ENCODE measurements around the gene DPPA4. TPM values are rescaled to one million over a fixed set of nuclear protein-coding genes. Genes with fewer than 3 reads are reported as not detected.

Gene DPPA4
- total RNA-seq, 1 donor from 2014 or later: not detected

DNA sequence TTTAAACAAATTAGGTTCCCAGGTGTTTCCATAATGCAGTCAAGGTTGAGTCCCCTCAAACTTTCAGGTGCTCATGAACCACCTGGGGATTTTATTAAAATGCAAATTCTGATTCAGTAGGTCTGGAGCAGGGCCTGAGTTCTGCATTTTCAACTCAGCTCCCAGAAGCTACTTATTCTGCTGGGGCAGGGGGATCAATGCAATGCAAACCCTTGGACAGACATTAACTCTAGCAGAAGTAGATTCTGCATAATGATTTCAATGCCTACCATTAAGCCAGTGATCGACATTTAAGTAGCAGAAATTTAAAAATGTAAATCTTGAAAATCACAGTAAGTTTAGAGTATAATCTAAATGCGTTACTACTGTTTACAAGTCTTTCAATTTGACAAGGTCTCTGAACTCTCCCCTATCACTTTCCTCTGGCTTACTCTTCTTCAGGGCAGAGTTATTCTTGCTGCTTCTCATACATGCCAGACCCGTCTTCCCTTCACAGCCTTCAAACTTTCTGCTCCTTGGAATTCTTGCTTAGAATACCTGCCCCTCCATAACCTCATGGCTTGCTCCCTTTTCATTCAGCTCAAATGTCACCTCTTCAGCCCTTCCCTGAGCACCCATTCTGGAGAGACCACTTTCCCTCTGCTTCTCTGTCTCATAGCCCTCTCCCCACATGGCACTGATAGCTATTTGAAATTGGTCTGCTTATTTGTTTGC, 19.3 kb upstream of the DPPA4 start:
- no peak for DNase-seq (ENCODE audit: low read depth)
- Histone ChIP-seq H3K27me3 (ENCODE audit: control insufficient read depth, insufficient read depth, low read length) (no peaks in the 10 kb centered on the region), H3K36me3 (ENCODE audit: control insufficient read depth, insufficient read depth, low read length) (no peaks in the 10 kb centered on the region), H3K4me3 (ENCODE audit: low read depth, low read length) (no peak overlapping the region)
- TF ChIP-seq, protein P1, sequence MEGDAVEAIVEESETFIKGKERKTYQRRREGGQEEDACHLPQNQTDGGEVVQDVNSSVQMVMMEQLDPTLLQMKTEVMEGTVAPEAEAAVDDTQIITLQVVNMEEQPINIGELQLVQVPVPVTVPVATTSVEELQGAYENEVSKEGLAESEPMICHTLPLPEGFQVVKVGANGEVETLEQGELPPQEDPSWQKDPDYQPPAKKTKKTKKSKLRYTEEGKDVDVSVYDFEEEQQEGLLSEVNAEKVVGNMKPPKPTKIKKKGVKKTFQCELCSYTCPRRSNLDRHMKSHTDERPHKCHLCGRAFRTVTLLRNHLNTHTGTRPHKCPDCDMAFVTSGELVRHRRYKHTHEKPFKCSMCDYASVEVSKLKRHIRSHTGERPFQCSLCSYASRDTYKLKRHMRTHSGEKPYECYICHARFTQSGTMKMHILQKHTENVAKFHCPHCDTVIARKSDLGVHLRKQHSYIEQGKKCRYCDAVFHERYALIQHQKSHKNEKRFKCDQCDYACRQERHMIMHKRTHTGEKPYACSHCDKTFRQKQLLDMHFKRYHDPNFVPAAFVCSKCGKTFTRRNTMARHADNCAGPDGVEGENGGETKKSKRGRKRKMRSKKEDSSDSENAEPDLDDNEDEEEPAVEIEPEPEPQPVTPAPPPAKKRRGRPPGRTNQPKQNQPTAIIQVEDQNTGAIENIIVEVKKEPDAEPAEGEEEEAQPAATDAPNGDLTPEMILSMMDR (IDR thresholded peaks at IDR 0.05; ENCODE audit: insufficient read depth, low read length, poor library complexity, severe bottlenecking): no peak

DNA sequence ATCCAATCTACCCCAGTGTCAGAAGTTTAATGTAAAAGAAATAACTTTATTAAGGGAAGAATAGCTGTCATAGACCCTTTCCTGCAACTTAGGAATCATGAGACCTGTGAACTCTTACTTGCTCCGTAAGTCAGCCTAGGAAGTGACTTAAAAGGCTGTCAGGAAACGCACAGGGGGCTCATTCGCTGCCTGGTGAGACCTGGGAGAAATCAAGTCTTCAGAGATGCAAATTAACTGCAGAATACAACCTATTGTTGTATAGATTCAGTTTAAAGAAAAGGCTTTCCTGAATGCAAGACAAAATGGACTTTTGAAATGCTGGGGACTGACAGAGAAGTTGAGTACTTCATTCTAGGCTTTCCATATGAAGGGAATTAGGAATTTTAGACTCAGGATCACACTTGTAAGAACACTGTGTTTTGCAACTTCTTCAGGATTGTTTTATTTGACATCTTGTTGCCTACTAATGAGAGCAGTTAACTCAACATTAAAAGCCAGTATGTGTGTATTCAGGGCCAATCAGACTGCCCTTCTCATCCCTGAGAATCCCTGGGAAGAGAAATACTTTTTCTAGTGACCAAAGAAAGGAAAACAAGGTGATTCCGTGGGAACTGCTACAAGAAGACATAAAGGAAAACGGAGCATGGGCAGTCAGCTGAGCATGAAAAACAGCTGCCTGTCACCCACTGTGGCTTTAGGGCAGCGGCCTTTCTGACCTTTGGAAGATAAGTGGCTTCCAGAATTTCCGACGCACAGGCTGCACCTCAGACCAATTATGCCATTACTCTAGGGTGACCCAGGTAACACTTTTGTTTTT, 18.5 kb upstream of the DPPA4 start:
- DNase-seq (ENCODE audit: low read depth): peak; percentile 19
- Histone ChIP-seq H3K36me3 (ENCODE audit: control insufficient read depth, insufficient read depth, low read length) (no peaks in the 10 kb centered on the region), H3K27me3 (ENCODE audit: control insufficient read depth, insufficient read depth, low read length) (no peaks in the 10 kb centered on the region), H3K4me3 (ENCODE audit: low read depth, low read length) (no peak overlapping the region)
- TF ChIP-seq, protein P1 (IDR thresholded peaks at IDR 0.05; ENCODE audit: insufficient read depth, low read length, poor library complexity, severe bottlenecking): no peak

DNA sequence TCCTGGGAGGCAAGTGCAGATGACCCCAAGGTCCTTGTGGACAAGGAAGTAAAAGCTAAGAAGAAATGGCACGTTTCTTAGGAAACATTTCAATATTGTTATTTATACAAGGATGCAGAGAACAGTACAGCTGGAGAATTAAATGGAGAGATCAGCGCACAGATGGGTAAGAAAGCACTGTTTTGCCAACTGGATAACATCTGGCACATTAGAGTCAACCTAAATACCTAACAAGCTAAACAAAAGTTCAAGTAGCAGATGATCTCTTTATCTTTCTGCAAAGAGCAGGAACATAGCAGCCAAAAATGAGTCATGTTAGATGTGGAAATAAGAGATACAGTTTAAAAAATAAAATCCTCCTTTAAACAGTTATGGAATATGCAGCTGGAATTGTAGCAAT, 15.7 kb upstream of the DPPA4 start:
- H3K27me3 ChIP-seq (ENCODE audit: control insufficient read depth, insufficient read depth, low read length): no peaks in the 10 kb centered on the region
- H3K4me3 ChIP-seq (ENCODE audit: low read depth, low read length): no peak overlapping the region
- TF ChIP-seq, protein P1 (IDR thresholded peaks at IDR 0.05; ENCODE audit: insufficient read depth, low read length, poor library complexity, severe bottlenecking): no peak
- no peak for DNase-seq (ENCODE audit: low read depth)
- no peaks in the 10 kb centered on the region for H3K36me3 ChIP-seq (ENCODE audit: control insufficient read depth, insufficient read depth, low read length)

DNA sequence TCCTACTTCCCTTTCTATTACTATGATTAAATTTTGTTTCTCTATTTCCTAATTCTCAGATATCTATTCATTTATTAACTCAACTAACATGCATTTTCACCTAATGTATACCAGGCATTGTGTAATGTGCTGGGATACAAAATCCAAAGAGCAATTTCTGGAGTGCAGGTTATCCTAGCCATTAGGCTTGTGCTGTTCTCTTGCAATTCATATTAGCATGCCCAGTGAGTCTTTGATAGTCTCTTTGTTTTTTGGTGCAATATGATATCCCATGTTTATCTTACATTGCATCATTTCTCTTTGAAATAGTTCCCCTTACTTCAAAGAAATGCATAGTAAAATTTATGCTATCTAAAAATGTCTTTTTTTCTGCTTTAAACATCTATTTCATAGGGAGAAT, 13.9 kb upstream of the DPPA4 start:
- TF ChIP-seq, protein P1 (IDR thresholded peaks at IDR 0.05; ENCODE audit: insufficient read depth, low read length, poor library complexity, severe bottlenecking): no peak
- no peak for DNase-seq (ENCODE audit: low read depth)
- no peak overlapping the region for H3K4me3 ChIP-seq (ENCODE audit: low read depth, low read length)
- no peaks in the 10 kb centered on the region for H3K36me3 ChIP-seq (ENCODE audit: control insufficient read depth, insufficient read depth, low read length)
- no peaks in the 10 kb centered on the region for H3K27me3 ChIP-seq (ENCODE audit: control insufficient read depth, insufficient read depth, low read length)

DNA sequence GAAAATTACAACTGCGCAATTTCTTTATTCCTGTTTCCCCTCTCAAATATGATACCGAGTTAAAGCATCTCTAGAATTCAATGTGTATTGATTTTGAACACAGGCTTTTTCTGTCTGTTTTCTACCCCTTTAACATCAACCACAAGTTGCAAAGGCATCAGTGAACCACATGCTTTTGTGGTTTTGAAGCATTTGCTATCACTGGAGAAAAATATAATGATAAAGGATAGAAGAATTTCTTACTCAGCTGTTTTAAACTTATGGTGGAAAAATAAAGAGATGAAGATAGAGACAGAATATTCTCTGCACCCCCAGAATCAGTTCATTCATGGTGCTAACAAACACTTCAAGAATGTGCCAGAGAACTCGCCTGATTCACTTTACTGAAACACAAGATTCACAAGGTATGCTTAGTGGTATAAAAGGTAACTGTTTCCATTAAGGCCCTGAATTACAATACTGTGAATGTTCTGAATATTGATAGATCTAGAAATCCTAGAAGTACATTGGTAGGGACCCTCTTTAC, 9.5 kb upstream of the DPPA4 start:
- DNase-seq (ENCODE audit: low read depth): no peak
- TF ChIP-seq, protein P1 (IDR thresholded peaks at IDR 0.05; ENCODE audit: insufficient read depth, low read length, poor library complexity, severe bottlenecking): no peak
- Histone ChIP-seq H3K4me3 (ENCODE audit: low read depth, low read length) (no peak overlapping the region), H3K27me3 (ENCODE audit: control insufficient read depth, insufficient read depth, low read length) (no peaks in the 10 kb centered on the region), H3K36me3 (ENCODE audit: control insufficient read depth, insufficient read depth, low read length) (no peaks in the 10 kb centered on the region)

All from kidney epithelial cell (primary cell).